Hair follicle dermal papilla cell (primary cell): ENCODE results near the gene DIS3L. TPM values are rescaled to one million over a fixed set of nuclear protein-coding genes. Genes with fewer than 3 reads are reported as not detected.

Experiments
- small RNA-seq: library from RNA; depleted of rRNA; stranded (forward); fragments of <200 nt; gene quantifications from one replicate; pipeline ENCODE3, GENCODE V24; 2012
- total RNA-seq: library from RNA; depleted of rRNA; stranded (reverse); fragments of >200 nt; gene quantifications from 2 replicates; pipeline ENCODE4 v1.2.3, GENCODE V29; 2012

Gene DIS3L
- total RNA-seq = 38.4 and 39.6 TPM in 2 replicates

DNA sequence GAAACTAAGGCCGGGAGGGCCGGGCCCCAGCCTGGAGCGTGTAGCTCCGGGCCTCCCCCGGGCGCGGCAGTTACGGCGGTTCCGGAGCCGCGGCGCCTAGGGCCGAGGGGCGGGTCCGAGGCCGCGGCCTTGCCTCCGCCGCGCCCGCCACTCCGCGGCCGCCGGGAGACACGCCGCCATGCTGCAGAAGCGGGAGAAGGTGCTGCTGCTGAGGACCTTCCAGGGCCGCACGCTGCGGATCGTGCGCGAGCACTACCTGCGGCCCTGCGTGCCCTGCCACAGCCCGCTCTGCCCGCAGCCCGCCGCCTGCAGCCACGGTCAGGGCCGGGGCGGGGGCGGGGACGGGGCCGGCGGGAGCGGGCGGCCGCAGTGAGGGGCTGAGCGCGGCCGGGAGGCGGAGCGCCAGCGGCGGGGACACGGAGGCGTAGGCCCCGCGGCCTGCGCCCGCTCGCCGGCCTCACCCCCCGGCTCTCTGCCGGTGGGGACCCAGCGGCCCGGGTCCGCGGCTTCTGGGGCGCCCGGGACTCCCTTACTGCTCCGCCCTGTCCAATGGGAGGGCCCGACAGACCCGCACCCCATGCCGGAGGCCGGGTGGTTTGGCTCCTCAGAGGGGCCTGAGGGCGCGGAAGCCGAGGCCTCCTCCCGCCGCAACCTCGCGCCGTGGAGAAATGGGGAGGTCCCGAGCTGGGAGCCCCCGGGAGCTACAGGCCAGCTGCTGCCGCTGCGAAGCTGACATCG lies at the start of gene DIS3L:
DIS3L (plus strand) TSS at position 150 of the 738 bp plus-strand sequence; CDS start at position 179, 29 bp downstream.

GRCh38 chr15:66253418-66254088 lies 39.8 kb upstream of the DIS3L start, which contains the start of gene MEGF11:
TSS of gene MEGF11 (minus strand) at chr15:66253750. CDS start at chr15:66128403, 125,347 bp downstream.

GRCh38 chr15:66356359-66357236 lies 63.2 kb downstream of the DIS3L start, which contains the start of gene TIPIN:
TSS of gene TIPIN (minus strand) at chr15:66356685. CDS start at chr15:66352947, 3,738 bp downstream.

Small RNAs within 50 kb of the gene (small RNA-seq; reads per million reads assigned to genes)
- not detected for gene RF00019
- gene SCARNA14 = 40.7 reads per million, percentile 97 among the genes with 10 or more reads in this experiment

Other genes starting within 250 kb of the DIS3L start
- gene MEGF11, start 39.8 kb upstream of the DIS3L start, total RNA-seq = under 0.01 TPM in 1 of 2 replicates, not detected in the other
- 6.5 and 8.1 TPM in 2 replicates for gene TIPIN, start 63.1 kb downstream of the DIS3L start, total RNA-seq
- 29.5 and 30.8 TPM in 2 replicates for gene MAP2K1, start 93.3 kb downstream of the DIS3L start, total RNA-seq
- gene SNAPC5, start 204.2 kb downstream of the DIS3L start, total RNA-seq = 8.4 and 16.2 TPM in 2 replicates
- gene RPL4, start 211.3 kb downstream of the DIS3L start, total RNA-seq = 2,559 and 3,846 TPM in 2 replicates
- 8.4 and 10.5 TPM in 2 replicates for gene ZWILCH, start 211.8 kb downstream of the DIS3L start, total RNA-seq